HCT116 (cell line): ENCODE measurements around the gene TRRAP. TPM values are rescaled to one million over a fixed set of nuclear protein-coding genes. Genes with fewer than 3 reads are reported as not detected.

Experiments
- ATAC-seq: fragments of 200-7000 bp; cut with Tn5 transposase; 2 replicates; pipeline ENCODE4 v1.9.1; 2020; ENCODE audit warnings: mild to moderate bottlenecking, moderate library complexity
- BruUV-seq: library from RNA; stranded (reverse); fragments of 400-500 nt; replicated peaks from 2 replicates; lab custom pipeline; 2021; lab: Mats Ljungman, UMichigan
- CTCF ChIA-PET: fragments of 300-600 bp; sonication (Branson Sonifier 250); formaldehyde crosslinking; loops from one replicate; lab custom pipeline; 2021; ENCODE audit warnings: antibody characterized with exemption; lab: Charles Lee
- POLR2A ChIA-PET: fragments of 300-600, 350-600 bp; sonication (Branson Sonifier 250); formaldehyde crosslinking; loops from one replicate; lab custom pipeline; 2021; ENCODE audit warnings: antibody characterized with exemption; lab: Charles Lee
- RAD21 ChIA-PET, 2 experiments: fragments of 300-600 bp; sonication (Branson Sonifier 250); formaldehyde crosslinking; loops; one replicate each; lab custom pipeline; 2023; ENCODE audit warnings: low total read pairs in 2 of 2; ENCODE audit not compliant: uncharacterized antibody in 2 of 2, unreplicated experiment in 2 of 2, low non-redundant PET in 1 of 2; lab: Charles Lee
- DNase-seq: peaks from one replicate; pipeline ENCODE4 v3.0.0-alpha.2; 2010; ENCODE audit warnings: low read depth, low spot score
- H2AFZ ChIP-seq: fragments of 200-600 bp; shearing (Covaris generic), sonication (generic); 2 replicates; pipeline ENCODE4 v1.6.1; 2017; ENCODE audit warnings: low read depth, mixed run types, mixed read lengths, antibody characterized with exemption, low read length; ENCODE audit not compliant: poor library complexity, severe bottlenecking
- H3K27ac ChIP-seq: 2 replicates; pipeline ENCODE4 v1.5.1; 2012; ENCODE audit warnings: low read depth, low read length
- H3K27me3 ChIP-seq: fragments of 200-600 bp; sonication (generic); 2 replicates; pipeline ENCODE4 v1.6.1; 2016; ENCODE audit warnings: mixed run types, low read length, mixed read lengths; ENCODE audit not compliant: insufficient read depth
- H3K36me3 ChIP-seq, 2 experiments: fragments of 200-500 bp in 1 of 2; fragments of 200-600 bp in 1 of 2; sonication (Bioruptor generic) in 1 of 2; sonication (generic) in 1 of 2; 2 replicates each; pipeline versions ENCODE4 v1.5.1 to v1.6.1; 2014 to 2016; ENCODE audit warnings: low read length in 2 of 2, inconsistent platforms in 1 of 2, mixed read lengths in 1 of 2, mixed run types in 1 of 2; ENCODE audit not compliant: insufficient read depth in 2 of 2, control insufficient read depth in 1 of 2
- H3K4me1 ChIP-seq, 2 experiments: fragments of 200-600 bp in 1 of 2; sonication (generic) in 1 of 2; 2 replicates each; pipeline versions ENCODE4 v1.5.1 to v1.6.1; 2012 to 2017; ENCODE audit warnings: low read length in 2 of 2, inconsistent platforms in 1 of 2, mild to moderate bottlenecking in 1 of 2, mixed read lengths in 1 of 2, mixed run types in 1 of 2, moderate library complexity in 1 of 2; ENCODE audit not compliant: insufficient read depth in 2 of 2, control insufficient read depth in 1 of 2
- H3K4me2 ChIP-seq: fragments of 200-600 bp; sonication (generic); 2 replicates; pipeline ENCODE4 v1.6.1; 2017; ENCODE audit warnings: mixed run types, low read length, mixed read lengths
- H3K4me3 ChIP-seq, 2 experiments: fragments of 200-600 bp in 1 of 2; sonication (generic) in 1 of 2; replicated peaks in 1 of 2; 2 replicates each; pipeline ENCODE4 v1.5.1; 2011 to 2016; ENCODE audit warnings: low read length in 2 of 2, control low read depth in 1 of 2, low read depth in 1 of 2, mild to moderate bottlenecking in 1 of 2, mixed read lengths in 1 of 2, mixed run types in 1 of 2
- H3K79me2 ChIP-seq: fragments of 200-600 bp; sonication (generic); 2 replicates; pipeline ENCODE4 v1.6.1; 2017; ENCODE audit warnings: mild to moderate bottlenecking, mixed run types, low read length, moderate library complexity, mixed read lengths; ENCODE audit not compliant: insufficient read depth
- H3K9ac ChIP-seq: fragments of 200-600 bp; sonication (generic); 2 replicates; pipeline ENCODE4 v1.6.1; 2016; ENCODE audit warnings: low read length, mixed read lengths
- H3K9me2 ChIP-seq: fragments of 200-600 bp; sonication (generic), shearing (Covaris generic); 2 replicates; pipeline ENCODE4 v1.6.1; 2017; ENCODE audit warnings: mixed run types, mild to moderate bottlenecking, moderate library complexity; ENCODE audit not compliant: insufficient read depth
- H3K9me3 ChIP-seq, 2 experiments: fragments of 200-500 bp in 1 of 2; fragments of 200-600 bp in 1 of 2; sonication (Bioruptor generic) in 1 of 2; sonication (generic) in 1 of 2; 2 replicates each; pipeline ENCODE4 v1.6.1; 2014 to 2017; ENCODE audit warnings: low read length in 2 of 2, mixed read lengths in 2 of 2, inconsistent platforms in 1 of 2, low read depth in 1 of 2, mild to moderate bottlenecking in 1 of 2, mixed run types in 1 of 2, moderate library complexity in 1 of 2; ENCODE audit not compliant: control insufficient read depth in 1 of 2, insufficient read depth in 1 of 2
- H4K20me1 ChIP-seq: fragments of 200-600 bp; sonication (generic), shearing (Covaris generic); 2 replicates; pipeline ENCODE4 v1.6.1; 2017; ENCODE audit warnings: mixed run types, mild to moderate bottlenecking, moderate library complexity; ENCODE audit not compliant: insufficient read depth
- CTCF ChIP-seq, 3 experiments: fragments of 200-600 bp in 1 of 3; sonication (generic) in 1 of 3; IDR thresholded peaks in 2 of 3; conservative IDR thresholded peaks in 1 of 3; 2 replicates each; pipeline ENCODE4 v1.5.1; 2012 to 2017; ENCODE audit warnings: low read depth in 2 of 3, low read length in 2 of 3, antibody characterized with exemption in 1 of 3, borderline replicate concordance in 1 of 3, control low read depth in 1 of 3, mild to moderate bottlenecking in 1 of 3, mixed read lengths in 1 of 3, mixed run types in 1 of 3, moderate library complexity in 1 of 3; ENCODE audit not compliant: insufficient read depth in 1 of 3
- EGR1 ChIP-seq: IDR thresholded peaks from 2 replicates; pipeline ENCODE4 v1.6.1; 2012; ENCODE audit warnings: low read depth
- POLR2AphosphoS5 ChIP-seq: IDR thresholded peaks from 2 replicates; pipeline ENCODE4 v1.6.1; 2011; ENCODE audit warnings: mild to moderate bottlenecking, low read depth, low read length, moderate library complexity
- RAD21 ChIP-seq: IDR thresholded peaks from 2 replicates; pipeline ENCODE4 v1.6.1; 2012; ENCODE audit warnings: low read depth, mild to moderate bottlenecking
- TCF7L2 ChIP-seq: IDR thresholded peaks from 2 replicates; pipeline ENCODE4 v1.7.0; 2011; ENCODE audit warnings: borderline replicate concordance, inconsistent platforms; ENCODE audit not compliant: insufficient read depth, insufficient read length; ENCODE audit errors: extremely low read depth
- intact Hi-C: fragments of 100-400 bp; cut with micrococcal nuclease; formaldehyde crosslinking; loops from 2 replicates; pipeline ENCODE4 v1.10.0; 2022
- total RNA-seq: library from RNA; stranded (reverse); gene quantifications from one replicate; pipeline ENCODE4 v1.2.1, GENCODE V29; 2021; ENCODE audit not compliant: unreplicated experiment

The TRRAP gene
- total RNA-seq, 1 experiment from 2014 or later: 44.5 TPM

- H3K27ac ChIP-seq: peak overlapping the region; percentile 25; the same call in 1 of the 2 replicates
- H3K9me3 ChIP-seq: no peaks in the 10 kb centered on the region
- no TSS peak for BruUV-seq
- CTCF ChIA-PET: interaction anchor here (1.0 to 1.2 kb wide), 2 partner anchors 11 to 234 kb away, joined by 3 read pairs; no protein-coding TSS in a partner anchor
- ATAC-seq (peak; percentile 84), DNase-seq (peak; percentile 68)
- intact Hi-C loops: loop anchor here (1.0 to 2.0 kb wide), 4 partner anchors 190 to 273 kb away; no protein-coding TSS in a partner anchor
- no peak overlapping the region for H3K4me3 ChIP-seq
- no peaks in the 10 kb centered on the region for H4K20me1 ChIP-seq
- POLR2A ChIA-PET: no interaction called here
- no peak overlapping the region for H3K9ac ChIP-seq
- peaks cover 9 to 53% of the 10 kb centered on the region in 2 experiments for H3K36me3 ChIP-seq
- H3K27me3 ChIP-seq: no peaks in the 10 kb centered on the region
- H3K79me2 ChIP-seq: no peaks in the 10 kb centered on the region
- TF ChIP-seq EGR1 (no peak), CTCF (IDR thresholded peaks at IDR 0.05 in 2 of 3, conservative IDR thresholded peaks at IDR 0.05 in 1 of 3; ENCODE audit: borderline replicate concordance in 1 of 3, insufficient read depth in 1 of 3, low read depth in 2 of 3, low read length in 2 of 3) (peak; percentile 71 to 86 (median 78)), TCF7L2 (no peak), RAD21 (peak; percentile 97), POLR2AphosphoS5 (no peak)
- TF ChIP-seq, all 23 proteins: peak for 2
- Histone ChIP-seq H3K4me2 (no peak overlapping the region), H3K4me1 (peaks cover 0 to 4% of the 10 kb centered on the region in 2 experiments; a peak in 1 of 4 replicates), H2AFZ (no peak overlapping the region), H3K9me2 (no peaks in the 10 kb centered on the region)
- RAD21 ChIA-PET: interaction anchor here (0.6 to 1.2 kb wide), 2 partner anchors 228 kb away, joined by 3 read pairs; no protein-coding TSS in a partner anchor
These were observed 162.0 kb downstream of the TRRAP start for GRCh38 chr7:99040104-99040958.
